A549 (cell line): Measurements from ENCODE around the gene TSHZ2.

Experiments
- TF ChIP-seq, protein P1 (sequence below): fragments of >200 bp; sonication (Bioruptor Twin); formaldehyde crosslinking; IDR thresholded peaks from 3 replicates; pipeline ENCODE4 v1.5.1; 2016
- TF ChIP-seq, protein P2 (sequence below): IDR thresholded peaks from 2 replicates; pipeline ENCODE4 v1.6.1; 2012

DNA sequence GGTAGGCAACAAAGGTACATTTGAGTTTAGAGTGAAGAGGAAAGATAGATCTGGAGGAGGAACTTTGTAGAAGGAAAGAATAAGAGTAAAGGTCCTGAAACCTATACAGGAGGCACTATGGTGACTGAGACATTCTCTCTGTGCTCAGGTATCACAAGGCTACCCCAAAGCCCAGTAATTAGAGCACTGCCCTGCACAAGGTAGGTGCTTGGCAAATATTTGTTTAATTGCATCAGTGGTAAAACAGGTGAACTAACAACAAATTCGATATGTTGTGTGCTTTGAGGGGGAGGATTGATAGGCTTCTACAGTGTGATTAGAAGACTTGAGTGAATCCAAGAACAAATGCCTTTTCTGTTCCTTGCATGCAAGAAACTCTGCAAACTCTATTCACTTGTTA lies 6.8 kb upstream of the TSHZ2 start:
- TF ChIP-seq, protein P1, sequence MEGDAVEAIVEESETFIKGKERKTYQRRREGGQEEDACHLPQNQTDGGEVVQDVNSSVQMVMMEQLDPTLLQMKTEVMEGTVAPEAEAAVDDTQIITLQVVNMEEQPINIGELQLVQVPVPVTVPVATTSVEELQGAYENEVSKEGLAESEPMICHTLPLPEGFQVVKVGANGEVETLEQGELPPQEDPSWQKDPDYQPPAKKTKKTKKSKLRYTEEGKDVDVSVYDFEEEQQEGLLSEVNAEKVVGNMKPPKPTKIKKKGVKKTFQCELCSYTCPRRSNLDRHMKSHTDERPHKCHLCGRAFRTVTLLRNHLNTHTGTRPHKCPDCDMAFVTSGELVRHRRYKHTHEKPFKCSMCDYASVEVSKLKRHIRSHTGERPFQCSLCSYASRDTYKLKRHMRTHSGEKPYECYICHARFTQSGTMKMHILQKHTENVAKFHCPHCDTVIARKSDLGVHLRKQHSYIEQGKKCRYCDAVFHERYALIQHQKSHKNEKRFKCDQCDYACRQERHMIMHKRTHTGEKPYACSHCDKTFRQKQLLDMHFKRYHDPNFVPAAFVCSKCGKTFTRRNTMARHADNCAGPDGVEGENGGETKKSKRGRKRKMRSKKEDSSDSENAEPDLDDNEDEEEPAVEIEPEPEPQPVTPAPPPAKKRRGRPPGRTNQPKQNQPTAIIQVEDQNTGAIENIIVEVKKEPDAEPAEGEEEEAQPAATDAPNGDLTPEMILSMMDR: no peak
- TF ChIP-seq, protein P2, sequence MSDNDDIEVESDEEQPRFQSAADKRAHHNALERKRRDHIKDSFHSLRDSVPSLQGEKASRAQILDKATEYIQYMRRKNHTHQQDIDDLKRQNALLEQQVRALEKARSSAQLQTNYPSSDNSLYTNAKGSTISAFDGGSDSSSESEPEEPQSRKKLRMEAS: no peak
